Gastroesophageal sphincter (tissue), 3 donors: ENCODE results near the gene ERVW-1.

Experiments
- CTCF ChIP-seq, 4 experiments: fragments of 200-600 bp in 2 of 4; fragments of 450-650 bp in 2 of 4; sonication (generic) in 1 of 4; IDR thresholded peaks; one replicate each; pipeline ENCODE4 v1.5.1; 2017 to 2019; ENCODE audit warnings: antibody characterized with exemption in 4 of 4, mild to moderate bottlenecking in 2 of 4, moderate library complexity in 2 of 4
- EP300 ChIP-seq: sonication (generic); formaldehyde crosslinking; IDR thresholded peaks from one replicate; pipeline ENCODE4 v1.6.1; 2017; ENCODE audit warnings: antibody characterized with exemption, mild to moderate bottlenecking
- POLR2A ChIP-seq, 2 donors: fragments of 450-650 bp; IDR thresholded peaks; one replicate each; pipeline ENCODE4 v1.6.1; 2017; ENCODE audit warnings: antibody characterized with exemption in 2 of 2, mild to moderate bottlenecking in 2 of 2, moderate library complexity in 1 of 2
- POLR2AphosphoS5 ChIP-seq: sonication (generic); formaldehyde crosslinking; IDR thresholded peaks from one replicate; pipeline ENCODE4 v1.6.1; 2017; ENCODE audit warnings: antibody characterized with exemption

GRCh38 chr7:92504563-92504962 lies 26.8 kb upstream of the ERVW-1 start:
- TF ChIP-seq CTCF (IDR thresholded peaks at IDR 0.05), result no peak
- TF ChIP-seq POLR2A (IDR thresholded peaks at IDR 0.05), result no peak
- no peak for TF ChIP-seq EP300
- no peak for TF ChIP-seq POLR2AphosphoS5
